Measurements from ENCODE around the gene RCN2.

DNA sequence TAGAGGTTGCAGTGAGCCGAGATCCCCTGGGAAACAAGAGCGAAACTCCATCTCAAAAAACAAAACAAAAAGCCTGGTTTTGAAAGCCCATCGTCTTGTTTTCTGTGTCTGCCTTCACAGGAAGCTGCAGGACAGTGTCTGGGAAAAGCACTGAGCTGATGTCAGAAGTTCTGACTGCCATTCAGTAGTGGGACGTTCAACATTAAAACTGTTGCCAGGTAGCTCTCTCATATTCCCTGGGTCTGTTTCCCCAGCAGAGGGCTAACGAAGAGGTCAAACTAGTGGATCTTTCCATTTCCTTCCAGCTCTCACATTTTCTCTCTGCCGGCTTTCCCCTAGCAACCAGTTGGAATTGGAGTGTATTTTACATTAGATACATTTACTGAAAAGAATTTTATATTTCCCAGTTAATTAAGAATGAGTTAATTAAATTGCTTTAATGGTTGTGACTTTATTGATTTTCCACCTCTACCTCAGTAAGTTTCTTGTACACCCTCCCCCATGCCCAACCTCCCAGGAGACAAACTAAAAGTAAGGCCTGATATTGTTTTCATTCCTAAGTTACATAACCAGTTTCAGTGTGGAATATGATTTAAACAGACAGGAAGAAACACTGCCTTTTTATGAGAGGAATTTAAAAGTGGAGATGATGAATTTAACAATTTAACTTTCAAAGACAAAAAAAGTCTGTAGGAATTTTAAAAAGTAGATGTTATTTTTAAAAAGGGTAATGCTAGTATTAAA is 29.9 kb downstream of the RCN2 start:
- TF ChIP-seq, protein P1, sequence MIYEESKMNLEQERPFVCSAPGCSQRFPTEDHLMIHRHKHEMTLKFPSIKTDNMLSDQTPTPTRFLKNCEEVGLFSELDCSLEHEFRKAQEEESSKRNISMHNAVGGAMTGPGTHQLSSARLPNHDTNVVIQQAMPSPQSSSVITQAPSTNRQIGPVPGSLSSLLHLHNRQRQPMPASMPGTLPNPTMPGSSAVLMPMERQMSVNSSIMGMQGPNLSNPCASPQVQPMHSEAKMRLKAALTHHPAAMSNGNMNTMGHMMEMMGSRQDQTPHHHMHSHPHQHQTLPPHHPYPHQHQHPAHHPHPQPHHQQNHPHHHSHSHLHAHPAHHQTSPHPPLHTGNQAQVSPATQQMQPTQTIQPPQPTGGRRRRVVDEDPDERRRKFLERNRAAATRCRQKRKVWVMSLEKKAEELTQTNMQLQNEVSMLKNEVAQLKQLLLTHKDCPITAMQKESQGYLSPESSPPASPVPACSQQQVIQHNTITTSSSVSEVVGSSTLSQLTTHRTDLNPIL (CRISPR knock-in tag; IDR thresholded peaks at IDR 0.05; ENCODE audit: low read depth) = no peak
- no peak for TF ChIP-seq ISL1 (CRISPR knock-in tag; IDR thresholded peaks at IDR 0.05)
- no peak for TF ChIP-seq CSDC2 (CRISPR knock-in tag; IDR thresholded peaks at IDR 0.05)
- no peak for TF ChIP-seq ZNF70 (CRISPR knock-in tag; IDR thresholded peaks at IDR 0.05)
- TF ChIP-seq SNAI2 (CRISPR knock-in tag; IDR thresholded peaks at IDR 0.05) = no peak
- TF ChIP-seq, protein P2, sequence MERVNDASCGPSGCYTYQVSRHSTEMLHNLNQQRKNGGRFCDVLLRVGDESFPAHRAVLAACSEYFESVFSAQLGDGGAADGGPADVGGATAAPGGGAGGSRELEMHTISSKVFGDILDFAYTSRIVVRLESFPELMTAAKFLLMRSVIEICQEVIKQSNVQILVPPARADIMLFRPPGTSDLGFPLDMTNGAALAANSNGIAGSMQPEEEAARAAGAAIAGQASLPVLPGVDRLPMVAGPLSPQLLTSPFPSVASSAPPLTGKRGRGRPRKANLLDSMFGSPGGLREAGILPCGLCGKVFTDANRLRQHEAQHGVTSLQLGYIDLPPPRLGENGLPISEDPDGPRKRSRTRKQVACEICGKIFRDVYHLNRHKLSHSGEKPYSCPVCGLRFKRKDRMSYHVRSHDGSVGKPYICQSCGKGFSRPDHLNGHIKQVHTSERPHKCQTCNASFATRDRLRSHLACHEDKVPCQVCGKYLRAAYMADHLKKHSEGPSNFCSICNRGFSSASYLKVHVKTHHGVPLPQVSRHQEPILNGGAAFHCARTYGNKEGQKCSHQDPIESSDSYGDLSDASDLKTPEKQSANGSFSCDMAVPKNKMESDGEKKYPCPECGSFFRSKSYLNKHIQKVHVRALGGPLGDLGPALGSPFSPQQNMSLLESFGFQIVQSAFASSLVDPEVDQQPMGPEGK (CRISPR knock-in tag; IDR thresholded peaks at IDR 0.05; ENCODE audit: borderline replicate concordance) = no peak
- no peak for TF ChIP-seq ZFP3 (CRISPR knock-in tag; IDR thresholded peaks at IDR 0.05)
- TF ChIP-seq BACH2 (CRISPR knock-in tag; IDR thresholded peaks at IDR 0.05; ENCODE audit: borderline replicate concordance) = no peak
- no peak for TF ChIP-seq ZC3H10 (CRISPR knock-in tag; IDR thresholded peaks at IDR 0.05)
- no peak for TF ChIP-seq ZNF565 (CRISPR knock-in tag; conservative IDR thresholded peaks at IDR 0.05; ENCODE audit: low read depth)

Data from SK-N-SH treated with all-trans-retinoic acid at 6 μM for 48 hours (cell line).